NT2/D1 (cell line): ENCODE measurements around the gene CAPZB.

Source experiments
- DNase-seq: peaks from one replicate; pipeline ENCODE4 v3.0.0-alpha.2; 2011; ENCODE audit warnings: low read depth, low spot score
- H3K27me3 ChIP-seq: 2 replicates; pipeline ENCODE4 v1.6.0; 2011; ENCODE audit warnings: mild to moderate bottlenecking; ENCODE audit not compliant: insufficient read length, insufficient read depth
- H3K36me3 ChIP-seq: 2 replicates; pipeline ENCODE4 v1.6.1; 2011; ENCODE audit warnings: mild to moderate bottlenecking, low read length, mixed read lengths; ENCODE audit not compliant: insufficient read depth, insufficient read length
- H3K4me1 ChIP-seq: 2 replicates; pipeline ENCODE4 v1.5.1; 2011; ENCODE audit not compliant: insufficient read depth, insufficient read length
- H3K4me3 ChIP-seq: 2 replicates; pipeline ENCODE4 v1.5.1; 2011; ENCODE audit warnings: low read depth; ENCODE audit not compliant: insufficient read length
- H3K9ac ChIP-seq: 2 replicates; pipeline ENCODE4 v1.6.0; 2011; ENCODE audit warnings: low read depth; ENCODE audit not compliant: insufficient read length
- H3K9me3 ChIP-seq: 2 replicates; pipeline ENCODE4 v1.5.1; 2011; ENCODE audit warnings: mild to moderate bottlenecking, low read length; ENCODE audit not compliant: insufficient read depth
- SUZ12 ChIP-seq: IDR thresholded peaks from 2 replicates; pipeline ENCODE4 v1.6.1; 2011; ENCODE audit not compliant: insufficient read length, insufficient read depth; ENCODE audit errors: extremely low read depth
- YY1 ChIP-seq: IDR thresholded peaks from 2 replicates; pipeline ENCODE4 v1.6.1; 2011; ENCODE audit not compliant: insufficient read length, insufficient read depth
- ZNF274 ChIP-seq: IDR thresholded peaks from 2 replicates; pipeline ENCODE4 v1.6.1; 2011; ENCODE audit warnings: mild to moderate bottlenecking, low read depth, low read length

The CAPZB gene

DNA sequence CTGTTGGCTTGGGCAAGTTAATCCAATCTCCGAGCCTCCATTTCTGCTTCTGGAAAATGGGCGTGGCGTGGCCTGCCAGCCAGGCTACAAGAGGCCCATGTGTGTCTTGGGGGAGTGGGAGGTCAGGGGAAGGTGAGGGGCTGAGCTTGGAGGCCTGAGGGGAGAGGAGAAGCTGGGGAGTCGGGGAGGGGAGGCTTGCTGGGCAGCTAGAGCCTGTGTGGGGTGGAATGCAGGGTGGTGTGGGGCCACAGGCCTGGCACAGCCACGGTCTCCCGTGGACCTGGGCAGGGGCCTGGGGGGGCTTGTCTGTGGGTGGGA, 158.6 kb downstream of the CAPZB start:
- H3K4me1 ChIP-seq: peaks cover 3% of the 10 kb centered on the region
- no peaks in the 10 kb centered on the region for H3K9me3 ChIP-seq
- H3K9ac ChIP-seq: no peak overlapping the region
- TF ChIP-seq SUZ12 (no peak), YY1 (no peak), ZNF274 (no peak)
- H3K4me3 ChIP-seq: no peak overlapping the region
- peaks cover 63% of the 10 kb centered on the region for H3K36me3 ChIP-seq
- H3K27me3 ChIP-seq: no peaks in the 10 kb centered on the region
- DNase-seq: no peak

DNA sequence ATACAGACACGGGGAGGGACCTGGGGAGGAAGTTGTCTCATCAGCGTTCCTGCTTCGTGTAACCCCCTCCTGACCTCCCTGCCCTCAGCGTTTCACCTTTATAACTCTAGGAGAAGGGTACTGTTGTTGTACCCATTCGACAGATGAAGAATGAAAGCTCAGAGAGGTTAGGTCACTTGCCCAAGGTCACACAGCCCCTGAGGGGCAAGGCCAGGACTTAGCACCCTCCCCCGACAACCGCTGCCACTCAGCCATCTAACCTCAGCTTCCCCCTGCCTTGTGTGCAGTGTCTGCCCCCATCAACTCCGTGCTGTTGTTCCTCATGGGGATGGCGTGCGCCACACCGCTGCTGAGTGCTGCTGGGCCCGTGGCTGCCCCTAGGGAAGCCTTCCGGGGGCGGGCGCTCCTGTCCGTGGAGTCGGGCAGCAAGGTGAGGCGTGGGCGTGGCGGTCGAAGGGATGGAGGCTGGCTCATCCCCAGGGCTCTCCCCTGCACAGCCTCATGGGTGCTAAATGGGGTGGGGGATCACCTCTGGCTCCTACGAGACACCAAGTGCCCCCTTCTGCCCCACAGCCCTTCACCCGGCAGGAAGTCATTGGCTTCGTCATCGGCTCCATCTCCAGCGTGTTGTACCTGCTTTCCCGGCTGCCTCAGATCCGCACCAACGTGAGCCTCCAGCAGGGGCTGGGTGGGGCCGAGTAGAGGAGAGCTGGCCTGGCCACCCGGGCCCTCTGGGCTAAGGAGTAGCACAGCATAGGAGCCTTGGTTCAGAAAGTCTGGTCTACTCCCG, 159.2 kb downstream of the CAPZB start:
- no peaks in the 10 kb centered on the region for H3K9me3 ChIP-seq
- H3K4me1 ChIP-seq: peaks cover 3% of the 10 kb centered on the region
- H3K9ac ChIP-seq: no peak overlapping the region
- DNase-seq: no peak
- no peaks in the 10 kb centered on the region for H3K27me3 ChIP-seq
- peaks cover 65% of the 10 kb centered on the region for H3K36me3 ChIP-seq
- TF ChIP-seq YY1 (no peak), SUZ12 (no peak), ZNF274 (no peak)
- no peak overlapping the region for H3K4me3 ChIP-seq

- Histone ChIP-seq H3K9me3 (no peaks in the 10 kb centered on the region), H3K9ac (no peak overlapping the region), H3K27me3 (no peaks in the 10 kb centered on the region), H3K4me1 (peaks cover 3% of the 10 kb centered on the region), H3K36me3 (peaks cover 63% of the 10 kb centered on the region), H3K4me3 (no peak overlapping the region)
- TF ChIP-seq ZNF274: no peak
- no peak for TF ChIP-seq SUZ12
- no peak for TF ChIP-seq YY1
- no peak for DNase-seq
Measured at GRCh38 chr1:19325368-19325957, 159.9 kb downstream of the CAPZB start.

GRCh38 chr1:19324665-19324990, 160.7 kb downstream of the CAPZB start:
- H3K36me3 ChIP-seq: peaks cover 57% of the 10 kb centered on the region
- peaks cover 3% of the 10 kb centered on the region for H3K4me1 ChIP-seq
- no peaks in the 10 kb centered on the region for H3K9me3 ChIP-seq
- H3K27me3 ChIP-seq: no peaks in the 10 kb centered on the region
- TF ChIP-seq ZNF274 (no peak), YY1 (no peak), SUZ12 (no peak)
- no peak overlapping the region for H3K4me3 ChIP-seq
- H3K9ac ChIP-seq: no peak overlapping the region
- DNase-seq: no peak

DNA sequence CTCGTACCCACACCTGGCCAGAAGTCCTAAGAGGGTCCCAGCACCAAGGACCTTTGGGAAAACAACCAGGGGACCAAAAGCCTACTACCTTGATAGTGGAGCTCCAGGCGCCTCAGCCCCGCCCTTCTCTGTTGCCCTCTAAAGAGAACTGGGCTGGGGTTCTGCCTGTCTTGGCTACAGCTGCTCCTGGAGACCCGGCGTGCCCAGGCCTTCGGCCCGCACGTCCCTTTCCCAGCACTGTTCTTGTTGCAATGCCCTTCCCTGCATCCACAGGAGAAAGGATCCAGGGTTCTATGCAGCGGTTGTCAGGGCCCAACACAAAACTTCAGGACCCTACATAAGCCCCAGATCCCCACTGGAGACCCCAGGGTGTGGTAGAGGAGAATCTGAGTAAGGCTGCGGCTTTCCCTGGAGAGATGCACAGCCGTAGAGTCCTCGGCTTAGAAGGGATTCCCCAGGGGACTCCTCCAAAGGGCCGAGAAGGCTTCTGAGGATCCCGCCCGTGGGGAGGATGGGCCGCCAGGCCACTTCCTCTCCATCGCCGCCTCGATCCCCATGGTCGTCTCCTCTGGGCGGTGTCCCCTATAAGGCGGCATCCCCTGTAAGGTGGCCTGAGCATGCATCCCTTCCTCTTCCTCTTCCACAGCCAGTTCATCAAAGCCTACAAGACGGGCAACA, 161.2 kb downstream of the CAPZB start:
- no peaks in the 10 kb centered on the region for H3K9me3 ChIP-seq
- H3K4me3 ChIP-seq: no peak overlapping the region
- peaks cover 3% of the 10 kb centered on the region for H3K4me1 ChIP-seq
- H3K9ac ChIP-seq: no peak overlapping the region
- H3K27me3 ChIP-seq: no peaks in the 10 kb centered on the region
- TF ChIP-seq SUZ12: no peak
- no peak for TF ChIP-seq YY1
- no peak for TF ChIP-seq ZNF274
- no peak for DNase-seq
- peaks cover 55% of the 10 kb centered on the region for H3K36me3 ChIP-seq

DNA sequence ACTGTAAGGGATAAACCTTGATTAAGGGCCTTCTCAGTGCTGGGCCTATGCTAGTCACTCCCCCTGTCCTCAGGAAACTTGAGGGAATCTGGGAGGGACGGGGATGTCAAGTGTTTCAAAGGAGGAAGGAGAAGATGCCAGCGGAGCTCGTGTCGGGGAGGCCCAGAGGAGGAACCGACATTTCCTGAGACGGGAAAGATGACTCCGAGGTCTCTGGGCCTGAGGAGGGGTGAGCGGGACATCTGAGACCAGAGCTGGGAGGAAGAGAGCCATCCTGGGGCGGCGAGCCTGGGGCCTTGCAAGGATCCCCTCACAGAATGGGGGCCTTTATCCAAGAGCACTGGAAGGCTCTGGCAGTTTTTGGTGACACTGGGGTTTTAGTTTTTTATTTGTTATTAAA, 162.9 kb downstream of the CAPZB start:
- no peaks in the 10 kb centered on the region for H3K27me3 ChIP-seq
- H3K36me3 ChIP-seq: peaks cover 58% of the 10 kb centered on the region
- no peak overlapping the region for H3K9ac ChIP-seq
- H3K9me3 ChIP-seq: no peaks in the 10 kb centered on the region
- H3K4me3 ChIP-seq: no peak overlapping the region
- peaks cover 3% of the 10 kb centered on the region for H3K4me1 ChIP-seq
- no peak for DNase-seq
- TF ChIP-seq ZNF274 (no peak), SUZ12 (no peak), YY1 (no peak)

DNA sequence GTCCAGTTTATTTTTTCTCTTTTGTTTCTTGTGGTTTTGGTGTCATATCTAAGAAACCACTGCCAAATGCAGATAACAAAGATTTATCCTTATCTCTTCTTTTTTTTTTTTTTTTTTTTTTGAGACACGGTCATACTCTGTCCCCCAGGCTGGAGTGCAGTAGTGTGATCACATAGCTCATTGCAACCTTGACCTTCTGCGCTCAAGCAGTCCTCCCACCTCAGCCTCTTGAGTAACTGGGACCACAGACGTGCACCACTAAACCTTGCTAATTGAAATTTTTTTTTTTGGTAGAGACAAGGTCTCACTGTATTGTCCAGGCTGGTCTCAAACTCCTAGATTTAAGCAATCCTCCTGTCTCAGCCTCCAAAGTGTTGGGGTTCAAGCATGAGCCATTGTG, 164.3 kb downstream of the CAPZB start:
- Histone ChIP-seq H3K4me3 (no peak overlapping the region), H3K4me1 (peaks cover 8% of the 10 kb centered on the region), H3K9ac (no peak overlapping the region), H3K9me3 (no peaks in the 10 kb centered on the region), H3K27me3 (no peaks in the 10 kb centered on the region), H3K36me3 (peaks cover 52% of the 10 kb centered on the region)
- TF ChIP-seq YY1 (no peak), SUZ12 (no peak), ZNF274 (no peak)
- no peak for DNase-seq
